GM12878 (cell line): ENCODE results near the gene HS6ST3. TPM values are rescaled to one million over a fixed set of nuclear protein-coding genes. Genes with fewer than 3 reads are reported as not detected.

Experiments used
- ATAC-seq: fragments of 200-7000 bp; cut with Tn5 transposase; 3 replicates; pipeline ENCODE4 v1.9.1; 2020; ENCODE audit warnings: mild to moderate bottlenecking, moderate library complexity
- BruUV-seq: library from RNA; stranded (reverse); fragments of 400-500 nt; replicated peaks from 2 replicates; lab custom pipeline; 2021; lab: Mats Ljungman, UMichigan
- CTCF ChIA-PET: fragments of 300-600 bp; sonication (Branson Sonifier 250); formaldehyde crosslinking; extraction: SDS; loops from one replicate; lab custom pipeline; 2021; ENCODE audit warnings: inconsistent platforms; lab: Yijun Ruan, JAX
- POLR2A ChIA-PET: fragments of 350-600 bp; formaldehyde crosslinking; extraction: SDS; loops from one replicate; lab custom pipeline; 2021; ENCODE audit warnings: inconsistent platforms; lab: Charles Lee
- RAD21 ChIA-PET: fragments of 300-600 bp; sonication (Branson Sonifier 250); formaldehyde crosslinking; loops from one replicate; lab custom pipeline; 2023; ENCODE audit warnings: antibody characterized with exemption; ENCODE audit not compliant: unreplicated experiment; lab: Charles Lee
- SMC1A ChIA-PET: fragments of 300-600 bp; sonication (Branson Sonifier 250); formaldehyde crosslinking; loops from one replicate; lab custom pipeline; 2023; ENCODE audit not compliant: unreplicated experiment, uncharacterized antibody; lab: Charles Lee
- DNase-seq: peaks from one replicate; pipeline ENCODE4 v3.0.0-alpha.2; 2011; ENCODE audit warnings: low read depth, low spot score
- FAIRE-seq: peaks from 3 replicates; lab custom pipeline; 2011; peaks lifted over from hg19 to GRCh38; lab: Jason Lieb, UNC
- H2AFZ ChIP-seq: 2 replicates; pipeline ENCODE4 v1.6.0; 2011; ENCODE audit warnings: low read depth, low read length, control low read depth; ENCODE audit not compliant: control insufficient read depth
- H3K27ac ChIP-seq: 2 replicates; pipeline ENCODE4 v1.5.1; 2011; ENCODE audit warnings: control low read depth; ENCODE audit not compliant: control insufficient read depth, insufficient read depth
- H3K27me3 ChIP-seq, 2 experiments: replicated peaks in 1 of 2; 2 replicates each; pipeline versions ENCODE4 v1.6.0 to v1.6.1; 2011; ENCODE audit warnings: low read length in 1 of 2; ENCODE audit not compliant: control insufficient read depth in 2 of 2, insufficient read depth in 2 of 2
- H3K36me3 ChIP-seq, 2 experiments: 2 replicates each; pipeline ENCODE4 v1.5.1; 2011; ENCODE audit warnings: low read length in 1 of 2; ENCODE audit not compliant: control insufficient read depth in 2 of 2, insufficient read depth in 2 of 2
- H3K4me1 ChIP-seq: 2 replicates; pipeline ENCODE4 v1.6.1; 2011; ENCODE audit warnings: mild to moderate bottlenecking, low read length, moderate library complexity, mixed read lengths; ENCODE audit not compliant: control insufficient read depth, insufficient read depth
- H3K4me2 ChIP-seq: 2 replicates; pipeline ENCODE4 v1.6.0; 2011; ENCODE audit warnings: control low read depth; ENCODE audit not compliant: control insufficient read depth, insufficient read depth
- H3K4me3 ChIP-seq: fragments of 200-600 bp; sonication (generic); 2 replicates; pipeline ENCODE4 v1.5.1; 2016
- H3K79me2 ChIP-seq: 2 replicates; pipeline ENCODE4 v1.6.0; 2011; ENCODE audit warnings: low read length; ENCODE audit not compliant: control insufficient read depth, insufficient read depth
- H3K9ac ChIP-seq: 2 replicates; pipeline ENCODE4 v1.8.0; 2011; ENCODE audit warnings: low read length, control low read depth, mixed read lengths; ENCODE audit not compliant: control insufficient read depth, insufficient read depth
- H3K9me3 ChIP-seq: replicated peaks from 3 replicates; pipeline ENCODE4 v1.5.1; 2011; ENCODE audit warnings: mild to moderate bottlenecking, low read length; ENCODE audit not compliant: control insufficient read depth, insufficient read depth
- H4K20me1 ChIP-seq: 2 replicates; pipeline ENCODE4 v1.6.0; 2011; ENCODE audit not compliant: control insufficient read depth, insufficient read depth
- ASH2L ChIP-seq: fragments of 300-600, 200-600 bp; sonication (generic); IDR thresholded peaks from 2 replicates; pipeline ENCODE4 v1.6.1; 2017; ENCODE audit warnings: low read depth, mild to moderate bottlenecking, borderline replicate concordance
- ATF7 ChIP-seq: fragments of 450-650 bp; IDR thresholded peaks from 2 replicates; pipeline ENCODE4 v1.6.1; 2016; ENCODE audit warnings: low read depth, mild to moderate bottlenecking
- BCL11A ChIP-seq: IDR thresholded peaks from 2 replicates; pipeline ENCODE4 v1.6.1; 2011; ENCODE audit warnings: low read depth, low read length
- BHLHE40 ChIP-seq, 2 experiments: fragments of 450-650 bp in 1 of 2; IDR thresholded peaks; 2 replicates each; pipeline ENCODE4 v1.6.1; 2011 to 2017; ENCODE audit warnings: low read depth in 2 of 2, borderline replicate concordance in 1 of 2, improper control_type of control experiment in 1 of 2, low read length in 1 of 2, mild to moderate bottlenecking in 1 of 2
- CBX3 ChIP-seq: fragments of 200-600 bp; sonication (generic); IDR thresholded peaks from 2 replicates; pipeline ENCODE4 v1.6.1; 2016; ENCODE audit warnings: low read depth, borderline replicate concordance
- ESRRA ChIP-seq: IDR thresholded peaks from 2 replicates; pipeline ENCODE4 v1.6.1; 2012; ENCODE audit warnings: mild to moderate bottlenecking, low read length, improper control_type of control experiment
- FOS ChIP-seq: IDR thresholded peaks from 3 replicates; pipeline ENCODE4 v1.6.1; 2011; ENCODE audit warnings: borderline replicate concordance; ENCODE audit not compliant: insufficient read length; ENCODE audit errors: extremely low read depth
- MTA3 ChIP-seq: IDR thresholded peaks from 2 replicates; pipeline ENCODE4 v1.6.1; 2012; ENCODE audit warnings: low read length, inconsistent platforms, borderline replicate concordance
- MYB ChIP-seq: fragments of 150-350 bp; IDR thresholded peaks from 2 replicates; pipeline ENCODE4 v1.6.1; 2014; ENCODE audit warnings: mild to moderate bottlenecking, low read depth, low read length, borderline replicate concordance
- NFIC ChIP-seq: IDR thresholded peaks from 2 replicates; pipeline ENCODE4 v1.6.1; 2012; ENCODE audit warnings: low read depth, mild to moderate bottlenecking, inconsistent platforms, low read length, moderate library complexity
- RAD21 ChIP-seq: IDR thresholded peaks from 2 replicates; pipeline ENCODE4 v1.6.1; 2011; ENCODE audit warnings: mild to moderate bottlenecking, low read depth, low read length, moderate library complexity; ENCODE audit not compliant: insufficient read depth
- RFX5 ChIP-seq: IDR thresholded peaks from 2 replicates; pipeline ENCODE4 v1.6.1; 2011; ENCODE audit warnings: low read depth, low read length, improper control_type of control experiment
- SMAD5 ChIP-seq: IDR thresholded peaks from 2 replicates; pipeline ENCODE4 v1.6.1; 2016; ENCODE audit warnings: antibody characterized with exemption, low read depth
- SMARCA5 ChIP-seq: fragments of 450-650 bp; IDR thresholded peaks from 2 replicates; pipeline ENCODE4 v1.6.1; 2017; ENCODE audit warnings: mild to moderate bottlenecking
- SP1 ChIP-seq: IDR thresholded peaks from one replicate; pipeline ENCODE4 v1.6.1; 2011; ENCODE audit warnings: low read depth, low read length
- SPI1 ChIP-seq: IDR thresholded peaks from 2 replicates; pipeline ENCODE4 v1.6.1; 2011; ENCODE audit warnings: low read depth, mild to moderate bottlenecking, low read length, moderate library complexity, borderline replicate concordance; ENCODE audit not compliant: insufficient read depth
- SRF ChIP-seq, 2 experiments: IDR thresholded peaks; 2 replicates each; pipeline ENCODE4 v1.6.1; 2011; ENCODE audit warnings: low read depth in 2 of 2, low read length in 2 of 2, mild to moderate bottlenecking in 1 of 2, moderate library complexity in 1 of 2
- STAT1 ChIP-seq: fragments of 450-650 bp; conservative IDR thresholded peaks from 2 replicates; pipeline ENCODE4 v1.6.1; 2014; ENCODE audit warnings: antibody characterized with exemption, mild to moderate bottlenecking
- STAT3 ChIP-seq: IDR thresholded peaks from 2 replicates; pipeline ENCODE4 v1.6.1; 2011; ENCODE audit warnings: low read depth, low read length, improper control_type of control experiment
- WRNIP1 ChIP-seq: IDR thresholded peaks from 2 replicates; pipeline ENCODE4 v1.6.1; 2011; ENCODE audit warnings: low read depth, low read length, improper control_type of control experiment, borderline replicate concordance
- WGBS: methylation state at CpG from one replicate; pipeline ENCODE4 v1.1.6; 2016; ENCODE audit warnings: low lambda C conversion rate; ENCODE audit not compliant: insufficient replicate concordance, insufficient coverage; ENCODE audit errors: missing lambda C conversion rate; 5-methylcytosine and 5-hydroxymethylcytosine counted together
- in situ Hi-C: fragments of 300-500 bp; cut with MboI; formaldehyde crosslinking; loops from 9 replicates; pipeline ENCODE4 v1.14.3; 2018; ENCODE audit warnings: mixed read lengths
- intact Hi-C: fragments of 100-400 bp; cut with micrococcal nuclease; formaldehyde crosslinking; loops from one replicate; pipeline ENCODE4 v1.14.2; 2022; ENCODE audit not compliant: unreplicated experiment
- polyA plus RNA-seq, 11 experiments: library from polyadenylated mRNA; depleted of rRNA in 4 of 11; unstranded in 6 of 11; stranded (reverse) in 5 of 11; fragments of >200 nt; fragmentation: Nextera tagmentation in 4 of 11; fragmentation: Illumina TruSeq in 1 of 11; extraction: Ambion mirVana in 4 of 11; extraction: Trizol in 1 of 11; gene quantifications; 1 replicate in 1 of 11; 2 replicates in 10 of 11; pipeline versions ENCODE4 v1.2.1 to v1.2.3, GENCODE V29; 2011 to 2016; ENCODE audit warnings: inconsistent platforms in 2 of 11, missing spikeins in 2 of 11, low read depth in 1 of 11
- total RNA-seq, 4 experiments: library from RNA; depleted of rRNA in 3 of 4; stranded (reverse); fragments of >200 nt in 3 of 4; fragmentation: Illumina TruSeq in 1 of 4; extraction: Trizol in 1 of 4; gene quantifications; 2 replicates each; pipeline versions ENCODE4 v1.2.1 to v1.2.3, GENCODE V29; 2013 to 2021
- TF ChIP-seq, protein P1 (sequence below): fragments of 450-650 bp; IDR thresholded peaks from 2 replicates; pipeline ENCODE4 v1.6.1; 2017; ENCODE audit warnings: borderline replicate concordance
- TF ChIP-seq, protein P2 (sequence below): fragments of 450-650 bp; formaldehyde crosslinking; IDR thresholded peaks from 2 replicates; pipeline ENCODE4 v1.4.0; 2022; ENCODE audit warnings: mild to moderate bottlenecking, moderate library complexity

HS6ST3 gene
- total and polyA plus RNA-seq, 10 of the 15 experiments (the other 5 are each of a cell fraction or from before 2014, with no cell fraction given) = under 0.01 to 2.9 TPM; not detected in 8

DNA sequence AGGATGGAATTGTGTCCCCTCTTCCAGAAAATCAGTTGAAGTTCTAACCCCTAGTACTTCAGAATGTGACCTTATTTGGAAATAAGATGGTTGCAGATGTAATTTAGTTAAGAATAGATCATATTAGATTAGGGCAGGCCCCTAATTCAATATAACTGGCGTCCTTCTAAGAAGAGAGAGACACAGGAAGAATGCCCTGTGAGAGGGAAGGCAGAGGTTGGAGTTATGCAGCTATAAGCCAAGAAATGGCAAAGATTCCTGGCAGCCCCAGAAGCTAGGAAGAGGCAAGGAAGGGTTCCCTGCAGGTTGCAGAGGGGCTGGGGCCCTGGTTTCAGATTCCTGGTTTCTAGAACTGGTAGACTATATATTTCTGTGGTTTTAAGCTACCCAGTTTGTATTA, 30.0 kb downstream of the HS6ST3 start (continued):
- TF ChIP-seq WRNIP1 = no peak
- no peak for TF ChIP-seq CBX3
- TF ChIP-seq, protein P1, sequence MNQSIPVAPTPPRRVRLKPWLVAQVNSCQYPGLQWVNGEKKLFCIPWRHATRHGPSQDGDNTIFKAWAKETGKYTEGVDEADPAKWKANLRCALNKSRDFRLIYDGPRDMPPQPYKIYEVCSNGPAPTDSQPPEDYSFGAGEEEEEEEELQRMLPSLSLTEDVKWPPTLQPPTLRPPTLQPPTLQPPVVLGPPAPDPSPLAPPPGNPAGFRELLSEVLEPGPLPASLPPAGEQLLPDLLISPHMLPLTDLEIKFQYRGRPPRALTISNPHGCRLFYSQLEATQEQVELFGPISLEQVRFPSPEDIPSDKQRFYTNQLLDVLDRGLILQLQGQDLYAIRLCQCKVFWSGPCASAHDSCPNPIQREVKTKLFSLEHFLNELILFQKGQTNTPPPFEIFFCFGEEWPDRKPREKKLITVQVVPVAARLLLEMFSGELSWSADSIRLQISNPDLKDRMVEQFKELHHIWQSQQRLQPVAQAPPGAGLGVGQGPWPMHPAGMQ = no peak
- TF ChIP-seq MYB = no peak
- TF ChIP-seq STAT1 = no peak
- TF ChIP-seq ASH2L = no peak
- TF ChIP-seq SMAD5 = no peak

DNA sequence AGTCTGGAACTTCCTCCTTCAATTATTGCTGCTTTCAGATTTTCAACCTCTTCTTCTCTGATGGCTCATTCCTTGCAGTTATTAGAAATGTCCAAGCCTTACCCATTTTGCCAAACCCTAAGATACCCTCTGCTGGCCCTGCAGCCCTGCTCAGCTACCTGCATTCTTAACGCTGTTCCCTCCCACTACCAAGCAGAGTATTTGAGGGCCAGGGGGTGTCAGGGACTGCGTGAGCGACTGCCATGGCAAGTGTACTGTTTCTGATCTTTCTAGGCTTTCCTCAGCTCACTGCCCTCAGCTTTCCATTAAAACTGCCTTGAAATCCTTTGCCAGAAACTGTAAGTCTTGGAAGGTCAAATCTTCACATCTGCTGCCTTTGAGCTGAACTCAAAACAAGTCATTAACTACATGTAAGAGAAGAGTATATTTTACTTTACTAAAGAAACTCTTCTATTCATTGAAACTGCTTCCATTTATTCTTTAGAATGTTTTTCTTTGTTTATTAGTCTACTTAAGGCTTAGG, 41.0 kb downstream of the HS6ST3 start:
- Histone ChIP-seq H3K4me3 (no peak overlapping the region), H2AFZ (no peak overlapping the region), H3K9me3 (no peaks in the 10 kb centered on the region), H3K79me2 (no peaks in the 10 kb centered on the region), H3K27me3 (no peaks in the 10 kb centered on the region), H3K9ac (no peak overlapping the region), H4K20me1 (no peaks in the 10 kb centered on the region), H3K27ac (no peak overlapping the region), H3K4me1 (no peaks in the 10 kb centered on the region), H3K4me2 (no peak overlapping the region), H3K36me3 (no peaks in the 10 kb centered on the region)
- intact Hi-C loops (no loop called here), in situ Hi-C loops (no loop called here)
- SMC1A ChIA-PET = interaction anchor here (1.3 kb wide), 1 partner anchor 17 kb away, joined by 3 read pairs; no protein-coding TSS in a partner anchor
- BruUV-seq = no TSS peak
- no peak for ATAC-seq
- RAD21 ChIA-PET = no interaction called here
- DNase-seq = no peak
- no peak for FAIRE-seq
- CTCF ChIA-PET = no interaction called here
- 49% methylated on average over 3 of the region's 3 CpGs for WGBS
- POLR2A ChIA-PET = no interaction called here
- TF ChIP-seq NFIC = no peak
- TF ChIP-seq SMARCA5 = no peak
- no peak for TF ChIP-seq SRF (IDR thresholded peaks at IDR 0.05; ENCODE audit: low read depth in 2 of 2, low read length in 2 of 2)
- no peak for TF ChIP-seq FOS
- TF ChIP-seq BCL11A = no peak
- no peak for TF ChIP-seq SPI1
- no peak for TF ChIP-seq RFX5
- TF ChIP-seq MTA3 = no peak
- TF ChIP-seq RAD21 = no peak
- no peak for TF ChIP-seq ESRRA
- no peak for TF ChIP-seq BHLHE40 (IDR thresholded peaks at IDR 0.05; ENCODE audit: borderline replicate concordance in 1 of 2, low read depth in 2 of 2, low read length in 1 of 2)
- TF ChIP-seq ATF7 = no peak
- TF ChIP-seq, protein P2, sequence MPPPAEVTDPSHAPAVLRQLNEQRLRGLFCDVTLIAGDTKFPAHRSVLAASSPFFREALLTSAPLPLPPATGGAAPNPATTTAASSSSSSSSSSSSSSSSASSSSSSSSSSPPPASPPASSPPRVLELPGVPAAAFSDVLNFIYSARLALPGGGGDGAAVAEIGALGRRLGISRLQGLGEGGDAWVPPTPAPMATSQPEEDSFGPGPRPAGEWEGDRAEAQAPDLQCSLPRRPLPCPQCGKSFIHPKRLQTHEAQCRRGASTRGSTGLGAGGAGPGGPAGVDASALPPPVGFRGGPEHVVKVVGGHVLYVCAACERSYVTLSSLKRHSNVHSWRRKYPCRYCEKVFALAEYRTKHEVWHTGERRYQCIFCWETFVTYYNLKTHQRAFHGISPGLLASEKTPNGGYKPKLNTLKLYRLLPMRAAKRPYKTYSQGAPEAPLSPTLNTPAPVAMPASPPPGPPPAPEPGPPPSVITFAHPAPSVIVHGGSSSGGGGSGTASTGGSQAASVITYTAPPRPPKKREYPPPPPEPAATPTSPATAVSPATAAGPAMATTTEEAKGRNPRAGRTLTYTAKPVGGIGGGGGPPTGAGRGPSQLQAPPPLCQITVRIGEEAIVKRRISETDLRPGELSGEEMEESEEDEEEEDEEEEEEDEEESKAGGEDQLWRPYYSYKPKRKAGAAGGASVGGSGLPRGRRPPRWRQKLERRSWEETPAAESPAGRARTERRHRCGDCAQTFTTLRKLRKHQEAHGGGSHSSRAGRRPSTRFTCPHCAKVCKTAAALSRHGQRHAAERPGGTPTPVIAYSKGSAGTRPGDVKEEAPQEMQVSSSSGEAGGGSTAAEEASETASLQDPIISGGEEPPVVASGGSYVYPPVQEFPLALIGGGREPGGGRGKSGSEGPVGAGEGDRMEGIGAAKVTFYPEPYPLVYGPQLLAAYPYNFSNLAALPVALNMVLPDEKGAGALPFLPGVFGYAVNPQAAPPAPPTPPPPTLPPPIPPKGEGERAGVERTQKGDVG (CRISPR knock-in tag) = no peak
- no peak for TF ChIP-seq STAT3
- TF ChIP-seq SP1 = no peak
